GM12874 (cell line): ENCODE data around the gene OR13C2.
"Not testable (repeated sequence)": the region's sequence is repeated elsewhere in the genome, so short reads cannot be mapped to it uniquely, and the experiment has no call there.

Experiments
- TF ChIP-seq, protein P1 (sequence below): IDR thresholded peaks from 2 replicates; pipeline ENCODE4 v1.5.1; 2011; ENCODE audit warnings: low read depth, mild to moderate bottlenecking, control low read depth, low read length, moderate library complexity; ENCODE audit not compliant: insufficient read depth

The OR13C2 gene, protein sequence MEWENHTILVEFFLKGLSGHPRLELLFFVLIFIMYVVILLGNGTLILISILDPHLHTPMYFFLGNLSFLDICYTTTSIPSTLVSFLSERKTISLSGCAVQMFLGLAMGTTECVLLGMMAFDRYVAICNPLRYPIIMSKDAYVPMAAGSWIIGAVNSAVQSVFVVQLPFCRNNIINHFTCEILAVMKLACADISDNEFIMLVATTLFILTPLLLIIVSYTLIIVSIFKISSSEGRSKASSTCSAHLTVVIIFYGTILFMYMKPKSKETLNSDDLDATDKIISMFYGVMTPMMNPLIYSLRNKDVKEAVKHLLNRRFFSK

GRCh38 chr9:104605527-104605926 lies at the start of gene OR13C2:
Gene OR13C2, minus strand, starts transcription at chr9:104605627. Its CDS starts 0 bp downstream, at chr9:104605627.
- TF ChIP-seq, protein P1, sequence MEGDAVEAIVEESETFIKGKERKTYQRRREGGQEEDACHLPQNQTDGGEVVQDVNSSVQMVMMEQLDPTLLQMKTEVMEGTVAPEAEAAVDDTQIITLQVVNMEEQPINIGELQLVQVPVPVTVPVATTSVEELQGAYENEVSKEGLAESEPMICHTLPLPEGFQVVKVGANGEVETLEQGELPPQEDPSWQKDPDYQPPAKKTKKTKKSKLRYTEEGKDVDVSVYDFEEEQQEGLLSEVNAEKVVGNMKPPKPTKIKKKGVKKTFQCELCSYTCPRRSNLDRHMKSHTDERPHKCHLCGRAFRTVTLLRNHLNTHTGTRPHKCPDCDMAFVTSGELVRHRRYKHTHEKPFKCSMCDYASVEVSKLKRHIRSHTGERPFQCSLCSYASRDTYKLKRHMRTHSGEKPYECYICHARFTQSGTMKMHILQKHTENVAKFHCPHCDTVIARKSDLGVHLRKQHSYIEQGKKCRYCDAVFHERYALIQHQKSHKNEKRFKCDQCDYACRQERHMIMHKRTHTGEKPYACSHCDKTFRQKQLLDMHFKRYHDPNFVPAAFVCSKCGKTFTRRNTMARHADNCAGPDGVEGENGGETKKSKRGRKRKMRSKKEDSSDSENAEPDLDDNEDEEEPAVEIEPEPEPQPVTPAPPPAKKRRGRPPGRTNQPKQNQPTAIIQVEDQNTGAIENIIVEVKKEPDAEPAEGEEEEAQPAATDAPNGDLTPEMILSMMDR: not testable (repeated sequence)

DNA sequence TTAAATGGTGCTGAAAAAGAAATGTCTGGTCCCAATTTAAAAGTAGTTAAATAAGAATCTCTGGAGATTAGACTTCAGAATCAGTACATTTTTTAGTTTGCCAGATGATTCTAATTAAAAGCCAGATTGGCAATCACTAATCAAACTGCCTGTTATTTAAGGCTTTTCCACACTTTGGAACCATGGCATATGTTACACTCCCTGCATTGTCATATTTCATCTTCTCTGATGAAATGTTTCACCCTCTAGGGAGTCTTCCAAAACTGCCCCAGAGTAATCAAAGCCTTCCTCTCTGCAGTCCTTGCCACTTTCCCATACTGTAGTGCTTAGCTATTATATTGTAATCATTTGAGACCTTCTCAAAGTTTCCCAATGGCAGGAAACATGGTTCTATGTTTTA lies 30.0 kb upstream of the OR13C2 start:
- TF ChIP-seq, protein P1: no peak

DNA sequence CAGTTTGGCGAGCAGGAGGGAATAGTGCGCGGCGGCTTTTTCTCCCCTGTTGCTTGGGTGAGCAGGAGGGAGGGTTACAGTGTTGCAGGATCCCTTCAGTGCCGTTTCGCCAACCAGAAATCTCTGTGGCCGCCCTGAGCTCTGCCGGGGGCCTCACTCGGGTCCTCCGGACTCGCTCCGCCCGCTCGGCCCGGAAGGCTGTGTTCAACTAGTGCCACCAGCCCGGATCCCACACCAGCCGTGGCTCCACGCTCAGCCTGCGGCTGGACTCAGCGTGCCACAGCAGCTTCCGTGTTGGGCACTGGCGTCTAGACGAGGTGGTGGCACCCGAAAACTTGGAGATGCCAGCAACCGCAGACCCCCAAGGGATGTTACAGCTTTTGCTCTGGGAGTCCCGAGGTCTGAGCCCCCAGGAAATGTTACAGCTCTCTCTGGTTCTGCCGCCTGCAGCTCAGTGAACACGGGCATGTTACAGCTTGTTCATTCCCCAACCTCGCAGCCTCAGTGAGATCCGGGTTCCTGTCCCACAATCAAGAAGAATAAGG lies 28.6 kb upstream of the OR13C2 start:
- TF ChIP-seq, protein P1: no peak

- TF ChIP-seq, protein P1: no peak
Measured at GRCh38 chr9:104618104-104618503, 12.7 kb upstream of the OR13C2 start, which contains the start of gene OR13C9. Gene OR13C9, minus strand, starts transcription at chr9:104618204. Its CDS starts 0 bp downstream, at chr9:104618204.

GRCh38 chr9:104617418-104617817 lies 12.0 kb upstream of the OR13C2 start:
- TF ChIP-seq, protein P1: no peak

GRCh38 chr9:104611213-104611612 lies 5.8 kb upstream of the OR13C2 start:
- TF ChIP-seq, protein P1: no peak

- TF ChIP-seq, protein P1: no peak
Measured at GRCh38 chr9:104608336-104608735, 2.9 kb upstream of the OR13C2 start.
